Measurements from ENCODE around the gene SPIRE2. TPM values are rescaled to one million over a fixed set of nuclear protein-coding genes. Genes with fewer than 3 reads are reported as not detected.

The SPIRE2 gene
- total and polyA plus RNA-seq, 2 donors (not counting 1 experiment from before 2014, with no cell fraction given) = 0.98 to 2.0 TPM

- ChIA-PET POLR2A (no interaction called here), CTCF (no interaction called here)
- H3K4me3 Mint-ChIP-seq = no peak overlapping the region
- intact Hi-C loops (cut with micrococcal nuclease) = no loop called here
- no peak overlapping the region for H3K27ac Mint-ChIP-seq
- H2AFZ ChIP-seq (ENCODE audit: insufficient read depth, low read depth, low read length, poor library complexity, severe bottlenecking) = no peak overlapping the region
- H3K36me3 ChIP-seq (replicated peaks in 1 of 2; ENCODE audit: control extremely low read depth in 1 of 2, control insufficient read depth in 1 of 2, extremely low read depth in 1 of 2, insufficient read depth in 2 of 2, low read length in 1 of 2) = peaks cover 0 to 3% of the 10 kb centered on the region in 2 experiments
- no peak overlapping the region for H3K4me2 ChIP-seq (replicated peaks; ENCODE audit: low read depth, low read length, poor library complexity, severe bottlenecking)
- H3K9me3 ChIP-seq (ENCODE audit: control extremely low read depth in 1 of 3, control insufficient read depth in 2 of 3, insufficient read depth in 1 of 3, low read length in 2 of 3) = no peaks in the 10 kb centered on the region
- no peak overlapping the region for H3K9ac ChIP-seq (ENCODE audit: low read length)
- H4K20me1 ChIP-seq (ENCODE audit: control insufficient read depth, insufficient read depth, low read length, poor library complexity, severe bottlenecking) = no peaks in the 10 kb centered on the region
- H3K27ac ChIP-seq (ENCODE audit: low read length in 2 of 2) = no peak overlapping the region
- 95% methylated on average over 15 of the region's 15 CpGs for WGBS (ENCODE audit: insufficient coverage)
- no peaks in the 10 kb centered on the region for H3K4me1 Mint-ChIP-seq
- no peaks in the 10 kb centered on the region for H3K4me1 ChIP-seq (ENCODE audit: control insufficient read depth in 2 of 2, insufficient read depth in 2 of 2, low read length in 2 of 2)
- H3K27me3 ChIP-seq (replicated peaks in 1 of 4; ENCODE audit: control extremely low read depth in 1 of 4, control insufficient read depth in 3 of 4, insufficient read depth in 4 of 4, low read length in 3 of 4) = no peaks in the 10 kb centered on the region
- H3K9me3 Mint-ChIP-seq (ENCODE audit: insufficient read depth) = no peaks in the 10 kb centered on the region
- TF ChIP-seq EZH2 (IDR thresholded peaks at IDR 0.05; ENCODE audit: borderline replicate concordance, insufficient read depth, low read depth, low read length, poor library complexity, severe bottlenecking) (no peak), CTCF (IDR thresholded peaks at IDR 0.05) (no peak)
- H3K79me2 ChIP-seq (ENCODE audit: control insufficient read depth, insufficient read depth, low read length) = no peaks in the 10 kb centered on the region
- ATAC-seq (ENCODE audit: low read depth) (no peak), DNase-seq (no peak)
- H3K27me3 Mint-ChIP-seq = no peaks in the 10 kb centered on the region
- no peak overlapping the region for H3K4me3 ChIP-seq (ENCODE audit: control extremely low read depth in 1 of 5, extremely low read depth in 1 of 5, insufficient read depth in 1 of 5, low read depth in 2 of 5, low read length in 4 of 5)
Observed at GRCh38 chr16:89798832-89799370, 29.4 kb upstream of the SPIRE2 start.

- intact Hi-C loops (cut with micrococcal nuclease) = no loop called here
- Histone ChIP-seq H3K9ac (ENCODE audit: low read length) (no peak overlapping the region), H3K79me2 (ENCODE audit: control insufficient read depth, insufficient read depth, low read length) (no peaks in the 10 kb centered on the region), H2AFZ (ENCODE audit: insufficient read depth, low read depth, low read length, poor library complexity, severe bottlenecking) (no peak overlapping the region), H3K4me2 (replicated peaks; ENCODE audit: low read depth, low read length, poor library complexity, severe bottlenecking) (no peak overlapping the region), H3K27me3 (replicated peaks in 1 of 4; ENCODE audit: control extremely low read depth in 1 of 4, control insufficient read depth in 3 of 4, insufficient read depth in 4 of 4, low read length in 3 of 4) (no peaks in the 10 kb centered on the region), H3K36me3 (replicated peaks in 1 of 2; ENCODE audit: control extremely low read depth in 1 of 2, control insufficient read depth in 1 of 2, extremely low read depth in 1 of 2, insufficient read depth in 2 of 2, low read length in 1 of 2) (no peaks in the 10 kb centered on the region), H3K27ac (ENCODE audit: low read length in 2 of 2) (no peak overlapping the region), H3K9me3 (ENCODE audit: control extremely low read depth in 1 of 3, control insufficient read depth in 2 of 3, insufficient read depth in 1 of 3, low read length in 2 of 3) (no peaks in the 10 kb centered on the region), H4K20me1 (ENCODE audit: control insufficient read depth, insufficient read depth, low read length, poor library complexity, severe bottlenecking) (no peaks in the 10 kb centered on the region), H3K4me3 (ENCODE audit: control extremely low read depth in 1 of 5, extremely low read depth in 1 of 5, insufficient read depth in 1 of 5, low read depth in 2 of 5, low read length in 4 of 5) (no peak overlapping the region), H3K4me1 (ENCODE audit: control insufficient read depth in 2 of 2, insufficient read depth in 2 of 2, low read length in 2 of 2) (no peaks in the 10 kb centered on the region)
- H3K27me3 Mint-ChIP-seq = no peaks in the 10 kb centered on the region
- POLR2A ChIA-PET = no interaction called here
- ATAC-seq (ENCODE audit: low read depth) (no peak), DNase-seq (no peak)
- no peak overlapping the region for H3K27ac Mint-ChIP-seq
- CTCF ChIA-PET = interaction anchor here (0.6 to 1.3 kb wide), 3 partner anchors 58 to 241 kb away, joined by 3 read pairs; no protein-coding TSS in a partner anchor
- no peaks in the 10 kb centered on the region for H3K9me3 Mint-ChIP-seq (ENCODE audit: insufficient read depth)
- TF ChIP-seq CTCF (IDR thresholded peaks at IDR 0.05) (no peak), EZH2 (IDR thresholded peaks at IDR 0.05; ENCODE audit: borderline replicate concordance, insufficient read depth, low read depth, low read length, poor library complexity, severe bottlenecking) (no peak)
- H3K4me1 Mint-ChIP-seq = no peaks in the 10 kb centered on the region
- no peak overlapping the region for H3K4me3 Mint-ChIP-seq
- WGBS (ENCODE audit: insufficient coverage) = 94% methylated on average over 12 of the region's 12 CpGs
Observed at GRCh38 chr16:89801800-89802199, 26.5 kb upstream of the SPIRE2 start.
